SK-N-SH treated with all-trans-retinoic acid at 6 μM for 48 hours (cell line): ENCODE data around the gene VCL.

Experiments
- ATAC-seq: fragments of 200-7000 bp; cut with Tn5 transposase; 3 replicates; pipeline ENCODE4 v1.9.1; 2020; ENCODE audit warnings: mild to moderate bottlenecking, moderate library complexity
- ARNTL ChIP-seq: fragments of 450-650 bp; formaldehyde crosslinking; IDR thresholded peaks from 2 replicates; pipeline ENCODE4 v1.5.0; 2020; ENCODE audit warnings: low read depth, mild to moderate bottlenecking, moderate library complexity, borderline replicate concordance
- BACH2 ChIP-seq: fragments of 250-450 bp; sonication (Bioruptor Pico); IDR thresholded peaks from 2 replicates; pipeline ENCODE4 v1.9.0; 2021; ENCODE audit warnings: mild to moderate bottlenecking, borderline replicate concordance
- CSDC2 ChIP-seq: fragments of 250-450 bp; sonication (Bioruptor Pico); IDR thresholded peaks from 2 replicates; pipeline ENCODE4 v1.5.0; 2020; ENCODE audit warnings: mild to moderate bottlenecking, moderate library complexity
- ESRRG ChIP-seq: fragments of 250-450 bp; sonication (Bioruptor Pico); IDR thresholded peaks from 2 replicates; pipeline ENCODE4 v1.6.1; 2021; ENCODE audit warnings: mild to moderate bottlenecking
- GLIS3 ChIP-seq: fragments of 250-450 bp; sonication (Bioruptor Pico); IDR thresholded peaks from 2 replicates; pipeline ENCODE4 v1.5.0; 2020; ENCODE audit warnings: mild to moderate bottlenecking, moderate library complexity
- ISL1 ChIP-seq: fragments of 250-450 bp; sonication (Bioruptor Pico); IDR thresholded peaks from 2 replicates; pipeline ENCODE4 v2.1.2; 2022; ENCODE audit warnings: mild to moderate bottlenecking, moderate library complexity
- OSR1 ChIP-seq: fragments of 250-450 bp; sonication (Bioruptor Pico); IDR thresholded peaks from 2 replicates; pipeline ENCODE4 v1.8.0; 2022; ENCODE audit warnings: moderate library complexity, mild to moderate bottlenecking, inconsistent platforms
- PPARA ChIP-seq: fragments of 250-450 bp; sonication (Bioruptor Pico); IDR thresholded peaks from 2 replicates; pipeline ENCODE4 v1.5.0; 2020; ENCODE audit warnings: mild to moderate bottlenecking, borderline replicate concordance
- RARB ChIP-seq: fragments of 250-450 bp; sonication (Bioruptor Pico); IDR thresholded peaks from 2 replicates; pipeline ENCODE4 v1.8.0; 2021; ENCODE audit warnings: mild to moderate bottlenecking, moderate library complexity
- SNAI2 ChIP-seq: fragments of 250-450 bp; sonication (Bioruptor Pico); IDR thresholded peaks from 2 replicates; pipeline ENCODE4 v1.5.0; 2020; ENCODE audit warnings: mild to moderate bottlenecking, moderate library complexity
- TCF4 ChIP-seq: fragments of 250-450 bp; sonication (Bioruptor Pico); IDR thresholded peaks from 2 replicates; pipeline ENCODE4 v1.8.0; 2021; ENCODE audit warnings: mild to moderate bottlenecking, moderate library complexity, borderline replicate concordance
- TOX ChIP-seq: fragments of 250-450 bp; sonication (Bioruptor Pico); IDR thresholded peaks from 2 replicates; pipeline ENCODE4 v1.8.0; 2021; ENCODE audit warnings: mild to moderate bottlenecking, moderate library complexity, borderline replicate concordance
- ZC3H10 ChIP-seq: fragments of 250-450 bp; sonication (Bioruptor Pico); IDR thresholded peaks from 2 replicates; pipeline ENCODE4 v1.5.1; 2021; ENCODE audit warnings: mild to moderate bottlenecking, moderate library complexity
- ZFP3 ChIP-seq: fragments of 250-450 bp; sonication (Bioruptor Pico); IDR thresholded peaks from 2 replicates; pipeline ENCODE4 v1.5.0; 2020; ENCODE audit warnings: mild to moderate bottlenecking, moderate library complexity
- ZFP30 ChIP-seq: fragments of 450-650 bp; formaldehyde crosslinking; IDR thresholded peaks from 2 replicates; pipeline ENCODE4 v1.5.0; 2022; ENCODE audit warnings: mild to moderate bottlenecking, moderate library complexity
- ZNF565 ChIP-seq: fragments of 450-650 bp; formaldehyde crosslinking; conservative IDR thresholded peaks from 2 replicates; pipeline ENCODE4 v1.5.0; 2020; ENCODE audit warnings: low read depth, mild to moderate bottlenecking, moderate library complexity
- ZNF70 ChIP-seq: fragments of 450-650 bp; formaldehyde crosslinking; IDR thresholded peaks from 2 replicates; pipeline ENCODE4 v1.5.0; 2020; ENCODE audit warnings: mild to moderate bottlenecking, moderate library complexity
- ZNF8 ChIP-seq: fragments of 450-650 bp; formaldehyde crosslinking; IDR thresholded peaks from 2 replicates; pipeline ENCODE4 v1.5.0; 2020; ENCODE audit warnings: mild to moderate bottlenecking, moderate library complexity
- TF ChIP-seq, protein P1 (sequence below): fragments of 250-450 bp; sonication (Bioruptor Pico); IDR thresholded peaks from 2 replicates; pipeline ENCODE4 v1.5.0; 2020; ENCODE audit warnings: mild to moderate bottlenecking, moderate library complexity
- TF ChIP-seq, protein P2 (sequence below): fragments of 250-450 bp; sonication (Bioruptor Pico); IDR thresholded peaks from 2 replicates; pipeline ENCODE4 v1.8.0; 2020; ENCODE audit warnings: mild to moderate bottlenecking, moderate library complexity, borderline replicate concordance
- TF ChIP-seq, protein P3 (sequence below): fragments of 250-450 bp; sonication (Bioruptor Pico); IDR thresholded peaks from 2 replicates; pipeline ENCODE4 v1.5.1; 2020; ENCODE audit warnings: low read depth, mild to moderate bottlenecking, moderate library complexity
- TF ChIP-seq, protein P4 (sequence below): fragments of 250-450 bp; sonication (Bioruptor Pico); IDR thresholded peaks from 2 replicates; pipeline ENCODE4 v1.8.0; 2021; ENCODE audit warnings: low read depth, mild to moderate bottlenecking, moderate library complexity, borderline replicate concordance

VCL gene

DNA sequence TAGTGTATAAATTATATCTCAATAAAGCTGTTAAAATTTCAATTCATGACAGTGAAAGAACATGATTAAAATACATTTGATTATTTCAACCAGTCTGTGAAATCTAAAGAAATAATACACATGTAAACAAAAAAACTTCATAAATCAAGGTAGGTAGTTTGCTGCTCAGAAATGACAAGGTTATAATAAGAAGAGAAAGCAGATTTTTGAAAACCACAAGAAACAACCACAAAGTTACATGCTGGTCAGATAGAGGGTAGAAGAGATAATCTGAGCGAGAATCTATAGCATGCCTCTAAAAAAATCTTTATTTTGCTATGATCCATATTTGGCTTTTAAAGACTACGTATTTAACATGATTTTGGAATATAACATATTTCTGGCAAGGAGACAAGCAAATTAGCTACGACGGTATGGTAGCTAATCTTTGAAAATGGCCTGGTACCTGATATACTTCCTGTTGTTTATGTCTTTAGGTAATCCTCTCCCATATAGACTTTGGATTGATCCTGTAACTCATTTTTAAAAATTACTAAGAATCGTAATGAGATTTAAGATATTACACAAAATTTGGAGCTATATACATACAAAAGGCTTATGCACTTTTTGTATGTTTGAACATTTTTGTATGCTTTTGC is 23.5 kb upstream of the VCL start:
- no peak for ATAC-seq

DNA sequence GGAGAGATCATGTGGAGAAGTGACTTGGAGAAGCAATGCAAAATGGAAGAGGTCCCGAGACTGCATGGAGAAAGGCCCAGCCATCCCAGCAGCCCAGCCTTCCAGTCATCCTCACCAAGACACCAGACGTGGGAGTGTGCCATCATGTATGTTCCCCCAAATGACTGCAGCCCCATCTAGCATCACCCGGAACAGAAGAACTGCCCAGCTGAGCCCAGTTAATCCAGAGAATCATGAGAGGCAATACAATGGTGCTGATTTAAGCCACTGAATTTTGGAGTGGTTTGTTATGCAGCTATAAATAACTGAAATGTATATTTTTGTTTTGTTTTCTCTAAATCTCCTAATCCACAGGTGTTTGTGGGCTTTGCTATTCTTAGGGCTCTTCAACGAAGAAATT is 22.5 kb upstream of the VCL start:
- no peak for TF ChIP-seq RARB (CRISPR knock-in tag)
- TF ChIP-seq CSDC2 (CRISPR knock-in tag), result no peak
- no peak for TF ChIP-seq ZNF565 (CRISPR knock-in tag)
- TF ChIP-seq, all 23 proteins: peak for 0
- no peak for ATAC-seq

More for the DNA sequence above, 23.5 kb upstream of the VCL start:
- TF ChIP-seq, protein P1, sequence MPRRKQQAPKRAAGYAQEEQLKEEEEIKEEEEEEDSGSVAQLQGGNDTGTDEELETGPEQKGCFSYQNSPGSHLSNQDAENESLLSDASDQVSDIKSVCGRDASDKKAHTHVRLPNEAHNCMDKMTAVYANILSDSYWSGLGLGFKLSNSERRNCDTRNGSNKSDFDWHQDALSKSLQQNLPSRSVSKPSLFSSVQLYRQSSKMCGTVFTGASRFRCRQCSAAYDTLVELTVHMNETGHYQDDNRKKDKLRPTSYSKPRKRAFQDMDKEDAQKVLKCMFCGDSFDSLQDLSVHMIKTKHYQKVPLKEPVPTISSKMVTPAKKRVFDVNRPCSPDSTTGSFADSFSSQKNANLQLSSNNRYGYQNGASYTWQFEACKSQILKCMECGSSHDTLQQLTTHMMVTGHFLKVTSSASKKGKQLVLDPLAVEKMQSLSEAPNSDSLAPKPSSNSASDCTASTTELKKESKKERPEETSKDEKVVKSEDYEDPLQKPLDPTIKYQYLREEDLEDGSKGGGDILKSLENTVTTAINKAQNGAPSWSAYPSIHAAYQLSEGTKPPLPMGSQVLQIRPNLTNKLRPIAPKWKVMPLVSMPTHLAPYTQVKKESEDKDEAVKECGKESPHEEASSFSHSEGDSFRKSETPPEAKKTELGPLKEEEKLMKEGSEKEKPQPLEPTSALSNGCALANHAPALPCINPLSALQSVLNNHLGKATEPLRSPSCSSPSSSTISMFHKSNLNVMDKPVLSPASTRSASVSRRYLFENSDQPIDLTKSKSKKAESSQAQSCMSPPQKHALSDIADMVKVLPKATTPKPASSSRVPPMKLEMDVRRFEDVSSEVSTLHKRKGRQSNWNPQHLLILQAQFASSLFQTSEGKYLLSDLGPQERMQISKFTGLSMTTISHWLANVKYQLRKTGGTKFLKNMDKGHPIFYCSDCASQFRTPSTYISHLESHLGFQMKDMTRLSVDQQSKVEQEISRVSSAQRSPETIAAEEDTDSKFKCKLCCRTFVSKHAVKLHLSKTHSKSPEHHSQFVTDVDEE, result no peak
- TF ChIP-seq TCF4 (CRISPR knock-in tag) (no peak), ZFP30 (CRISPR knock-in tag) (no peak), ZFP3 (CRISPR knock-in tag) (no peak), ZC3H10 (no peak), ARNTL (CRISPR knock-in tag) (no peak), ZNF70 (no peak), ZNF8 (CRISPR knock-in tag) (no peak), TOX (CRISPR knock-in tag) (no peak), OSR1 (CRISPR knock-in tag) (no peak), ESRRG (CRISPR knock-in tag) (no peak), BACH2 (CRISPR knock-in tag) (no peak), ZNF565 (CRISPR knock-in tag) (no peak), ISL1 (no peak), RARB (CRISPR knock-in tag) (no peak), SNAI2 (no peak), CSDC2 (CRISPR knock-in tag) (no peak)
- TF ChIP-seq, protein P2, sequence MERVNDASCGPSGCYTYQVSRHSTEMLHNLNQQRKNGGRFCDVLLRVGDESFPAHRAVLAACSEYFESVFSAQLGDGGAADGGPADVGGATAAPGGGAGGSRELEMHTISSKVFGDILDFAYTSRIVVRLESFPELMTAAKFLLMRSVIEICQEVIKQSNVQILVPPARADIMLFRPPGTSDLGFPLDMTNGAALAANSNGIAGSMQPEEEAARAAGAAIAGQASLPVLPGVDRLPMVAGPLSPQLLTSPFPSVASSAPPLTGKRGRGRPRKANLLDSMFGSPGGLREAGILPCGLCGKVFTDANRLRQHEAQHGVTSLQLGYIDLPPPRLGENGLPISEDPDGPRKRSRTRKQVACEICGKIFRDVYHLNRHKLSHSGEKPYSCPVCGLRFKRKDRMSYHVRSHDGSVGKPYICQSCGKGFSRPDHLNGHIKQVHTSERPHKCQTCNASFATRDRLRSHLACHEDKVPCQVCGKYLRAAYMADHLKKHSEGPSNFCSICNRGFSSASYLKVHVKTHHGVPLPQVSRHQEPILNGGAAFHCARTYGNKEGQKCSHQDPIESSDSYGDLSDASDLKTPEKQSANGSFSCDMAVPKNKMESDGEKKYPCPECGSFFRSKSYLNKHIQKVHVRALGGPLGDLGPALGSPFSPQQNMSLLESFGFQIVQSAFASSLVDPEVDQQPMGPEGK, result no peak
- TF ChIP-seq, protein P3, sequence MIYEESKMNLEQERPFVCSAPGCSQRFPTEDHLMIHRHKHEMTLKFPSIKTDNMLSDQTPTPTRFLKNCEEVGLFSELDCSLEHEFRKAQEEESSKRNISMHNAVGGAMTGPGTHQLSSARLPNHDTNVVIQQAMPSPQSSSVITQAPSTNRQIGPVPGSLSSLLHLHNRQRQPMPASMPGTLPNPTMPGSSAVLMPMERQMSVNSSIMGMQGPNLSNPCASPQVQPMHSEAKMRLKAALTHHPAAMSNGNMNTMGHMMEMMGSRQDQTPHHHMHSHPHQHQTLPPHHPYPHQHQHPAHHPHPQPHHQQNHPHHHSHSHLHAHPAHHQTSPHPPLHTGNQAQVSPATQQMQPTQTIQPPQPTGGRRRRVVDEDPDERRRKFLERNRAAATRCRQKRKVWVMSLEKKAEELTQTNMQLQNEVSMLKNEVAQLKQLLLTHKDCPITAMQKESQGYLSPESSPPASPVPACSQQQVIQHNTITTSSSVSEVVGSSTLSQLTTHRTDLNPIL (CRISPR knock-in tag), result no peak
- TF ChIP-seq, protein P4, sequence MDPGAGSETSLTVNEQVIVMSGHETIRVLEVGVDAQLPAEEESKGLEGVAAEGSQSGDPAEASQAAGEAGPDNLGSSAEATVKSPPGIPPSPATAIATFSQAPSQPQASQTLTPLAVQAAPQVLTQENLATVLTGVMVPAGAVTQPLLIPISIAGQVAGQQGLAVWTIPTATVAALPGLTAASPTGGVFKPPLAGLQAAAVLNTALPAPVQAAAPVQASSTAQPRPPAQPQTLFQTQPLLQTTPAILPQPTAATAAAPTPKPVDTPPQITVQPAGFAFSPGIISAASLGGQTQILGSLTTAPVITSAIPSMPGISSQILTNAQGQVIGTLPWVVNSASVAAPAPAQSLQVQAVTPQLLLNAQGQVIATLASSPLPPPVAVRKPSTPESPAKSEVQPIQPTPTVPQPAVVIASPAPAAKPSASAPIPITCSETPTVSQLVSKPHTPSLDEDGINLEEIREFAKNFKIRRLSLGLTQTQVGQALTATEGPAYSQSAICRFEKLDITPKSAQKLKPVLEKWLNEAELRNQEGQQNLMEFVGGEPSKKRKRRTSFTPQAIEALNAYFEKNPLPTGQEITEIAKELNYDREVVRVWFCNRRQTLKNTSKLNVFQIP (CRISPR knock-in tag), result no peak

DNA sequence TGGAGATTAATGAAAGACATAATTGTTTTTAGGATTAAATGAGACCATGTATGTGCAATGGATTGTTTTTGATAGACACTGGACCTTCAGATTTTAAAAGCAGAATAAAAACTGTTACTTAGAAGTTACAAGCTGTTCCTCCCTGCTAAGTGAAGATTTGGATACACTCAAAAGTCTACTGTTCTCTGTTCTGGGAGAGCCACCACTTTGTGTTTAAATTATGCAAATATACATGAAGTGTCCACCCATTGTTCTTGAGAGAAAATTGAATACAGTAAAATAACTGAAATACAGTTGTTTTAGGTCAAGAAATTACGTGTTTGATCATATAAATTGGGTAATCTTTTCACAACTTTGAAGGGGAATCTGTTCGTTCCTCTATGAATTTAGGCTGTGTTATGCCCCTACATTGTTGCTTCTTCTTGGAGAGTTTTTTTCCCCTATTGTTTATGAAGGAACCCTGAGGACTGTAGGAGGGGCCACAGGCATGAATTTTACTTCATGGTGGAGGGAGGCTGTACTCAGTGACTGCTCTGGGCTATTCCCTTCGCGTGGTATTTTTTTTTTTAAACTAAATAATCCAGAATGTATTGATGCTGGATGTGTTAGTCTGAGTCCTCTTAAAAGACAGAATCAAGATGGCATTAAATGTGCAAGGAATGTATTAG is 18.6 kb upstream of the VCL start:
- ATAC-seq, result no peak
- TF ChIP-seq ESRRG (CRISPR knock-in tag), result no peak
- no peak for TF ChIP-seq PPARA (CRISPR knock-in tag)
- no peak for TF ChIP-seq GLIS3 (CRISPR knock-in tag)
- no peak for TF ChIP-seq TCF4 (CRISPR knock-in tag)
- TF ChIP-seq, protein P1, result no peak
- TF ChIP-seq, protein P2, result no peak
- no peak for TF ChIP-seq ZC3H10
- TF ChIP-seq ZNF565 (CRISPR knock-in tag), result no peak
- TF ChIP-seq ARNTL (CRISPR knock-in tag), result no peak
- TF ChIP-seq, protein P4 (CRISPR knock-in tag), result no peak
